NB4 (cell line): Measurements from ENCODE around the gene CCDC57.
A peak's percentile ranks its signal among the peaks of the same experiment; 100 is the strongest.
"Not testable (repeated sequence)": the region's sequence is repeated elsewhere in the genome, so short reads cannot be mapped to it uniquely, and the experiment has no call there.

Source experiments
- DNase-seq: peaks from one replicate; pipeline ENCODE4 v3.0.0; 2010; ENCODE audit warnings: low read depth
- H3K4me3 ChIP-seq: one replicate; pipeline ENCODE4 v1.5.1; 2011; ENCODE audit warnings: mild to moderate bottlenecking, low read depth, low read length, moderate library complexity
- MAX ChIP-seq: IDR thresholded peaks from 2 replicates; pipeline ENCODE4 v1.6.1; 2011; ENCODE audit warnings: low read depth, low read length
- MYC ChIP-seq: IDR thresholded peaks from 2 replicates; pipeline ENCODE4 v1.6.1; 2011; ENCODE audit warnings: low read depth, low read length
- POLR2A ChIP-seq: IDR thresholded peaks from 2 replicates; pipeline ENCODE4 v1.6.1; 2011; ENCODE audit warnings: mild to moderate bottlenecking; ENCODE audit not compliant: insufficient read length; ENCODE audit errors: extremely low read depth
- TF ChIP-seq, protein P1 (sequence below): IDR thresholded peaks from one replicate; pipeline ENCODE4 v1.5.1; 2012; ENCODE audit warnings: low read depth, low read length

CCDC57 gene

DNA sequence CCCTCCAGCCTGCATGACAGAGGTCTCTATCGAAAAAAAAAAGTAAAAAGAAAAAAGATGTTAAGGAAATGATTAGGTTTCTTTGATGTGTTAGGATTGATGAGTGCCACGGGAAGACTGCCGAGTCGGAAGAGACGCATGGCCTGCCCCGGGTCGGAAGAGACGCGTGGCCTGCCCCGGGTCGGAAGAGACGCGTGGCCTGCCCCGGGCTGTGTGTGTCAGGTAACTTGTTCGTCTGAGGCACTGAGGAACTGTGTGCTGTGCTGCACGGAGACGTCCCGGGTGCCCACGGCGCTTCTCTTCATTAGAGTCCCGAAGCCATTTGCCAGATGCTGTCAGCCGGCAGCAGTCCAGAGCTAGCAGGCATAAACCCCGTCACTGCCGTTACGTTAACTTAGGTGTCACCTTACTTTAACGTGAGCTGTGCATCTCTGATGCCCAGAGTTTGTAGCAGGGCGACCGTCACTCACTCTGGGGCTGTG, 74.1 kb downstream of the CCDC57 start:
- TF ChIP-seq POLR2A, result no peak
- no peak for TF ChIP-seq MAX
- no peak for TF ChIP-seq MYC
- TF ChIP-seq, protein P1, sequence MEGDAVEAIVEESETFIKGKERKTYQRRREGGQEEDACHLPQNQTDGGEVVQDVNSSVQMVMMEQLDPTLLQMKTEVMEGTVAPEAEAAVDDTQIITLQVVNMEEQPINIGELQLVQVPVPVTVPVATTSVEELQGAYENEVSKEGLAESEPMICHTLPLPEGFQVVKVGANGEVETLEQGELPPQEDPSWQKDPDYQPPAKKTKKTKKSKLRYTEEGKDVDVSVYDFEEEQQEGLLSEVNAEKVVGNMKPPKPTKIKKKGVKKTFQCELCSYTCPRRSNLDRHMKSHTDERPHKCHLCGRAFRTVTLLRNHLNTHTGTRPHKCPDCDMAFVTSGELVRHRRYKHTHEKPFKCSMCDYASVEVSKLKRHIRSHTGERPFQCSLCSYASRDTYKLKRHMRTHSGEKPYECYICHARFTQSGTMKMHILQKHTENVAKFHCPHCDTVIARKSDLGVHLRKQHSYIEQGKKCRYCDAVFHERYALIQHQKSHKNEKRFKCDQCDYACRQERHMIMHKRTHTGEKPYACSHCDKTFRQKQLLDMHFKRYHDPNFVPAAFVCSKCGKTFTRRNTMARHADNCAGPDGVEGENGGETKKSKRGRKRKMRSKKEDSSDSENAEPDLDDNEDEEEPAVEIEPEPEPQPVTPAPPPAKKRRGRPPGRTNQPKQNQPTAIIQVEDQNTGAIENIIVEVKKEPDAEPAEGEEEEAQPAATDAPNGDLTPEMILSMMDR, result no peak
- DNase-seq, result no peak
- H3K4me3 ChIP-seq, result no peak overlapping the region

- DNase-seq, result no peak
- H3K4me3 ChIP-seq, result no peak overlapping the region
- TF ChIP-seq POLR2A (no peak), MYC (no peak), MAX (no peak)
- TF ChIP-seq, protein P1, result no peak
These were observed 78.5 kb downstream of the CCDC57 start for GRCh38 chr17:82134101-82134500.

GRCh38 chr17:82133166-82133953, 79.3 kb downstream of the CCDC57 start:
- DNase-seq, H3K4me3 ChIP-seq: not testable (repeated sequence)

GRCh38 chr17:82129095-82129494, 83.5 kb downstream of the CCDC57 start:
- H3K4me3 ChIP-seq, result no peak overlapping the region
- TF ChIP-seq, protein P1, result peak; percentile 30
- TF ChIP-seq MAX, result no peak
- DNase-seq, result no peak

DNA sequence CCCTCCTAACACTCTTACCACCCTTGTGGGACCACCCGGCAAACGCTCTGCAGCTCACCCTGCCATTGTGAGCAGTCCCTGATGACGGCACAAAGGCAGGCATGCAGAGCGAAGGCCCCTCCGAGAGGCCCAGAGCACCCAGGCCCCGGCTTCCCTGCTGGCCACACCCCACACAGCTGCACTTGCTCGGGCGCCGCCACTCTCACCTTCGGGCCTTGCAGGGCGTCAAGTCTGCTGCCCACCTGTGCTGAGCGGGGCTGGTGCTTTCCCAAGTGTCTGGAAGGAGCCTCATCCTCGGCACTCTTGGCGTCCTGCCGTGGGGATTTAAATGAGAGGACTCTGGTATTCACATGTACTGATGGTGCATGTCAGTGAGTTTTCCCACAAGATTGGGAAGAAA, 84.4 kb downstream of the CCDC57 start:
- no peak for DNase-seq
- no peak overlapping the region for H3K4me3 ChIP-seq
- TF ChIP-seq, protein P1, result no peak
- TF ChIP-seq MAX, result no peak
- no peak for TF ChIP-seq POLR2A
- no peak for TF ChIP-seq MYC

GRCh38 chr17:82127704-82128103, 84.9 kb downstream of the CCDC57 start:
- no peak for DNase-seq
- H3K4me3 ChIP-seq, result no peak overlapping the region
- TF ChIP-seq MYC, result no peak
- TF ChIP-seq, protein P1, result no peak
- TF ChIP-seq MAX, result no peak
- TF ChIP-seq POLR2A, result no peak
